ENCODE data around the gene PPFIA1. TPM values are rescaled to one million over a fixed set of nuclear protein-coding genes. Genes with fewer than 3 reads are reported as not detected.
A peak's percentile ranks its signal among the peaks of the same experiment; 100 is the strongest.

PPFIA1 gene
- total and polyA plus RNA-seq, 2 experiments from 2014 or later: 34.1 to 48.1 TPM

GRCh38 chr11:70423523-70424505, 153.3 kb downstream of the PPFIA1 start:
- no peaks in the 10 kb centered on the region for H3K9me3 ChIP-seq (ENCODE audit: low read depth)
- no peaks in the 10 kb centered on the region for H3K27me3 ChIP-seq
- TF ChIP-seq CTCF (IDR thresholded peaks at IDR 0.05; ENCODE audit: low read depth, low read length): no peak
- peaks cover 44% of the 10 kb centered on the region for H3K36me3 ChIP-seq
- no peak overlapping the region for H3K27ac ChIP-seq
- no peaks in the 10 kb centered on the region for H3K4me1 ChIP-seq (ENCODE audit: low read depth)
- DNase-seq (ENCODE audit: low read depth in 1 of 2, low spot score in 1 of 2): peak in 1 of 2 donors; percentile 94
- no peak overlapping the region for H3K4me3 ChIP-seq

- H3K4me1 ChIP-seq (ENCODE audit: low read depth): no peaks in the 10 kb centered on the region
- H3K27ac ChIP-seq: no peak overlapping the region
- no peaks in the 10 kb centered on the region for H3K27me3 ChIP-seq
- H3K36me3 ChIP-seq: peaks cover 48% of the 10 kb centered on the region
- TF ChIP-seq CTCF (IDR thresholded peaks at IDR 0.05; ENCODE audit: low read depth, low read length): no peak
- no peaks in the 10 kb centered on the region for H3K9me3 ChIP-seq (ENCODE audit: low read depth)
- DNase-seq (ENCODE audit: low read depth in 1 of 2, low spot score in 1 of 2): no peak
- no peak overlapping the region for H3K4me3 ChIP-seq
Measured at GRCh38 chr11:70424765-70425344, 154.4 kb downstream of the PPFIA1 start.

GRCh38 chr11:70427436-70427835, 156.9 kb downstream of the PPFIA1 start:
- Histone ChIP-seq H3K36me3 (peaks cover 52% of the 10 kb centered on the region), H3K27me3 (no peaks in the 10 kb centered on the region), H3K27ac (no peak overlapping the region), H3K4me1 (ENCODE audit: low read depth) (no peaks in the 10 kb centered on the region), H3K4me3 (no peak overlapping the region), H3K9me3 (ENCODE audit: low read depth) (no peaks in the 10 kb centered on the region)
- no peak for DNase-seq (ENCODE audit: low read depth in 1 of 2, low spot score in 1 of 2)
- TF ChIP-seq CTCF (IDR thresholded peaks at IDR 0.05; ENCODE audit: low read depth, low read length): no peak

GRCh38 chr11:70428701-70429427, 158.4 kb downstream of the PPFIA1 start:
- H3K4me3 ChIP-seq: no peak overlapping the region
- TF ChIP-seq CTCF (IDR thresholded peaks at IDR 0.05; ENCODE audit: low read depth, low read length): no peak
- H3K27ac ChIP-seq: no peak overlapping the region
- H3K4me1 ChIP-seq (ENCODE audit: low read depth): no peaks in the 10 kb centered on the region
- no peak for DNase-seq (ENCODE audit: low read depth in 1 of 2, low spot score in 1 of 2)
- no peaks in the 10 kb centered on the region for H3K9me3 ChIP-seq (ENCODE audit: low read depth)
- H3K36me3 ChIP-seq: peaks cover 50% of the 10 kb centered on the region
- H3K27me3 ChIP-seq: no peaks in the 10 kb centered on the region

GRCh38 chr11:70429428-70429705, 158.9 kb downstream of the PPFIA1 start:
- Histone ChIP-seq H3K27ac (no peak overlapping the region), H3K36me3 (peaks cover 53% of the 10 kb centered on the region)

More at GRCh38 chr11:70429428-70429705, 158.9 kb downstream of the PPFIA1 start:
- no peak for TF ChIP-seq CTCF (IDR thresholded peaks at IDR 0.05; ENCODE audit: low read depth, low read length)
- Histone ChIP-seq H3K9me3 (ENCODE audit: low read depth) (no peaks in the 10 kb centered on the region), H3K4me1 (ENCODE audit: low read depth) (no peaks in the 10 kb centered on the region), H3K4me3 (no peak overlapping the region), H3K27me3 (no peaks in the 10 kb centered on the region)
- DNase-seq (ENCODE audit: low read depth in 1 of 2, low spot score in 1 of 2): no peak
